HepG2 (cell line): ENCODE measurements around the gene FGA. TPM values are rescaled to one million over a fixed set of nuclear protein-coding genes. Genes with fewer than 3 reads are reported as not detected.

Source experiments
- ESRRA ChIP-seq: sonication (generic); formaldehyde crosslinking; IDR thresholded peaks from 2 replicates; pipeline ENCODE4 v1.5.1; 2020; ENCODE audit warnings: mild to moderate bottlenecking, low read depth, missing genetic modification reagents
- FOSL2 ChIP-seq: sonication (generic); formaldehyde crosslinking; IDR thresholded peaks from 2 replicates; pipeline ENCODE4 v1.4.0; 2020; ENCODE audit warnings: missing genetic modification reagents
- HMG20A ChIP-seq: IDR thresholded peaks from 2 replicates; pipeline ENCODE4 v1.6.1; 2016; ENCODE audit warnings: borderline replicate concordance
- HNRNPUL1 ChIP-seq: fragments of 200-400 bp; formaldehyde crosslinking; IDR thresholded peaks from 2 replicates; pipeline ENCODE4 v1.6.1; 2017; ENCODE audit warnings: low read depth, mild to moderate bottlenecking, low read length, moderate library complexity
- IKZF1 ChIP-seq: fragments of 450-650 bp; IDR thresholded peaks from 2 replicates; pipeline ENCODE4 v1.7.1; 2016
- MAX ChIP-seq: IDR thresholded peaks from 2 replicates; pipeline ENCODE4 v1.6.1; 2012; ENCODE audit warnings: inconsistent platforms
- MEIS1 ChIP-seq: sonication (generic); formaldehyde crosslinking; IDR thresholded peaks from 2 replicates; pipeline ENCODE4 v1.9.0; 2021; ENCODE audit warnings: mild to moderate bottlenecking, missing genetic modification reagents, moderate library complexity, borderline replicate concordance
- NCOA5 ChIP-seq: sonication (generic); formaldehyde crosslinking; IDR thresholded peaks from 2 replicates; pipeline ENCODE4 v1.4.0; 2020; ENCODE audit warnings: missing genetic modification reagents
- PITX1 ChIP-seq: sonication (generic); formaldehyde crosslinking; IDR thresholded peaks from 2 replicates; pipeline ENCODE4 v1.5.1; 2020; ENCODE audit warnings: mild to moderate bottlenecking, missing genetic modification reagents
- PLRG1 ChIP-seq: fragments of 450-650 bp; conservative IDR thresholded peaks from 2 replicates; pipeline ENCODE4 v1.6.1; 2016
- SNAPC2 ChIP-seq: sonication (generic); formaldehyde crosslinking; IDR thresholded peaks from 2 replicates; pipeline ENCODE4 v1.8.1; 2022; ENCODE audit warnings: mild to moderate bottlenecking, missing genetic modification reagents
- SOX6 ChIP-seq, 2 experiments: fragments of 450-650 bp in 1 of 2; sonication (generic) in 1 of 2; formaldehyde crosslinking in 1 of 2; IDR thresholded peaks; 2 replicates each; pipeline versions ENCODE4 v1.4.0 to v1.6.1; 2017 to 2020; ENCODE audit warnings: antibody characterized with exemption in 1 of 2, mild to moderate bottlenecking in 1 of 2, missing genetic modification reagents in 1 of 2
- ZBTB21 ChIP-seq: sonication (generic); formaldehyde crosslinking; IDR thresholded peaks from 2 replicates; pipeline ENCODE4 v1.4.0; 2020; ENCODE audit warnings: missing genetic modification reagents
- ZNF234 ChIP-seq: sonication (generic); formaldehyde crosslinking; conservative IDR thresholded peaks from 2 replicates; pipeline ENCODE4 v1.5.1; 2020; ENCODE audit warnings: mild to moderate bottlenecking, missing genetic modification reagents
- ZNF235 ChIP-seq: sonication (generic); formaldehyde crosslinking; IDR thresholded peaks from 2 replicates; pipeline ENCODE4 v1.8.1; 2023; ENCODE audit warnings: mild to moderate bottlenecking, missing genetic modification reagents, borderline replicate concordance
- ZNF382 ChIP-seq: sonication (generic); formaldehyde crosslinking; IDR thresholded peaks from 2 replicates; pipeline ENCODE4 v1.5.0; 2020; ENCODE audit warnings: missing genetic modification reagents, mild to moderate bottlenecking, borderline replicate concordance
- ZNF468 ChIP-seq: sonication (generic); formaldehyde crosslinking; IDR thresholded peaks from 2 replicates; pipeline ENCODE4 v1.8.0; 2022; ENCODE audit warnings: mild to moderate bottlenecking, moderate library complexity, missing genetic modification reagents
- ZNF558 ChIP-seq: sonication (generic); formaldehyde crosslinking; IDR thresholded peaks from 2 replicates; pipeline ENCODE4 v1.9.0; 2022; ENCODE audit warnings: mild to moderate bottlenecking, missing genetic modification reagents, borderline replicate concordance
- ZNF577 ChIP-seq: sonication (generic); formaldehyde crosslinking; IDR thresholded peaks from 2 replicates; pipeline ENCODE4 v1.4.0; 2020; ENCODE audit warnings: mild to moderate bottlenecking, low read depth, missing genetic modification reagents, borderline replicate concordance
- ZNF7 ChIP-seq: IDR thresholded peaks from 2 replicates; pipeline ENCODE4 v1.6.1; 2016; ENCODE audit warnings: missing biosample characterization, missing genetic modification reagents
- polyA plus RNA-seq, 8 experiments: library from polyadenylated mRNA; depleted of rRNA in 3 of 8; stranded (reverse) in 7 of 8; unstranded in 1 of 8; fragments of >200 nt; fragmentation: Illumina TruSeq in 4 of 8; extraction: Trizol in 4 of 8; gene quantifications; 2 replicates each; pipeline versions ENCODE4 v1.2.1 to v1.2.3, GENCODE V29; 2011 to 2016; ENCODE audit warnings: low read depth in 4 of 8, missing spikeins in 1 of 8, mixed read lengths in 1 of 8; ENCODE audit not compliant: insufficient read depth in 1 of 8
- total RNA-seq, 5 experiments: library from RNA; depleted of rRNA; stranded (reverse); fragments of >200 nt; fragmentation: Illumina TruSeq; extraction: Trizol; gene quantifications; 2 replicates each; pipeline ENCODE4 v1.2.3, GENCODE V29; 2016; ENCODE audit warnings: low read depth in 1 of 5
- TF ChIP-seq, protein P1 (sequence below), 2 experiments: sonication (generic) in 1 of 2; formaldehyde crosslinking in 1 of 2; IDR thresholded peaks; 2 replicates each; pipeline versions ENCODE4 v1.5.1 to v1.6.1; 2011 to 2020; ENCODE audit warnings: borderline replicate concordance in 1 of 2, low read depth in 1 of 2, low read length in 1 of 2, mild to moderate bottlenecking in 1 of 2, missing genetic modification reagents in 1 of 2, moderate library complexity in 1 of 2
- TF ChIP-seq, protein P2 (sequence below): sonication (generic); formaldehyde crosslinking; IDR thresholded peaks from 2 replicates; pipeline ENCODE4 v1.8.0; 2022; ENCODE audit warnings: mild to moderate bottlenecking, missing genetic modification reagents, borderline replicate concordance
- TF ChIP-seq, protein P3 (sequence below): IDR thresholded peaks from 2 replicates; pipeline ENCODE4 v1.6.1; 2018; ENCODE audit warnings: missing genetic modification reagents, mild to moderate bottlenecking, missing compliant biosample characterization

Gene FGA
- total and polyA plus RNA-seq, 2 of the 13 experiments (the other 11 are each of a cell fraction or from before 2014, with no cell fraction given): 640 to 1,523 TPM

- TF ChIP-seq ZNF558 (CRISPR knock-in tag) (no peak), ZNF235 (CRISPR knock-in tag) (no peak), ZNF468 (CRISPR knock-in tag) (no peak), SNAPC2 (CRISPR knock-in tag) (no peak), HMG20A (peak; percentile 43; the same call in 1 of the 2 replicates), ZNF382 (CRISPR knock-in tag) (no peak), FOSL2 (CRISPR knock-in tag) (no peak; the same call in 1 of the 2 replicates), MEIS1 (CRISPR knock-in tag) (no peak), HNRNPUL1 (no peak), MAX (peak; percentile 26; the same call in 1 of the 2 replicates), NCOA5 (CRISPR knock-in tag) (no peak), IKZF1 (no peak), ESRRA (CRISPR knock-in tag) (no peak), SOX6 (IDR thresholded peaks at IDR 0.05) (no peak), SOX6 (CRISPR knock-in tag; IDR thresholded peaks at IDR 0.05) (no peak), PLRG1 (no peak), ZBTB21 (no peak), ZNF577 (CRISPR knock-in tag) (no peak), ZNF234 (CRISPR knock-in tag) (no peak), ZNF7 (CRISPR knock-in tag) (no peak), PITX1 (CRISPR knock-in tag) (no peak)
- TF ChIP-seq, protein P1, sequence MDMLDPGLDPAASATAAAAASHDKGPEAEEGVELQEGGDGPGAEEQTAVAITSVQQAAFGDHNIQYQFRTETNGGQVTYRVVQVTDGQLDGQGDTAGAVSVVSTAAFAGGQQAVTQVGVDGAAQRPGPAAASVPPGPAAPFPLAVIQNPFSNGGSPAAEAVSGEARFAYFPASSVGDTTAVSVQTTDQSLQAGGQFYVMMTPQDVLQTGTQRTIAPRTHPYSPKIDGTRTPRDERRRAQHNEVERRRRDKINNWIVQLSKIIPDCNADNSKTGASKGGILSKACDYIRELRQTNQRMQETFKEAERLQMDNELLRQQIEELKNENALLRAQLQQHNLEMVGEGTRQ (IDR thresholded peaks at IDR 0.05; ENCODE audit: low read depth, low read length): no peak
- TF ChIP-seq, protein P1 (CRISPR knock-in tag; IDR thresholded peaks at IDR 0.05; ENCODE audit: borderline replicate concordance): no peak
- TF ChIP-seq, protein P2, sequence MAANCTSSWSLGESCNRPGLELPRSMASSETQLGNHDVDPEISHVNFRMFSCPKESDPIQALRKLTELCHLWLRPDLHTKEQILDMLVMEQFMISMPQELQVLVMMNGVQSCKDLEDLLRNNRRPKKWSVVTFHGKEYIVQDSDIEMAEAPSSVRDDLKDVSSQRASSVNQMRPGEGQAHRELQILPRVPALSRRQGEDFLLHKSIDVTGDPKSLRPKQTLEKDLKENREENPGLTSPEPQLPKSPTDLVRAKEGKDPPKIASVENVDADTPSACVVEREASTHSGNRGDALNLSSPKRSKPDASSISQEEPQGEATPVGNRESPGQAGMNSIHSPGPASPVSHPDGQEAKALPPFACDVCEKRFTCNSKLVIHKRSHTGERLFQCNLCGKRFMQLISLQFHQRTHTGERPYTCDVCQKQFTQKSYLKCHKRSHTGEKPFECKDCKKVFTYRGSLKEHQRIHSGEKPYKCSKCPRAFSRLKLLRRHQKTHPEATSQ (CRISPR knock-in tag): no peak
- TF ChIP-seq, protein P3, sequence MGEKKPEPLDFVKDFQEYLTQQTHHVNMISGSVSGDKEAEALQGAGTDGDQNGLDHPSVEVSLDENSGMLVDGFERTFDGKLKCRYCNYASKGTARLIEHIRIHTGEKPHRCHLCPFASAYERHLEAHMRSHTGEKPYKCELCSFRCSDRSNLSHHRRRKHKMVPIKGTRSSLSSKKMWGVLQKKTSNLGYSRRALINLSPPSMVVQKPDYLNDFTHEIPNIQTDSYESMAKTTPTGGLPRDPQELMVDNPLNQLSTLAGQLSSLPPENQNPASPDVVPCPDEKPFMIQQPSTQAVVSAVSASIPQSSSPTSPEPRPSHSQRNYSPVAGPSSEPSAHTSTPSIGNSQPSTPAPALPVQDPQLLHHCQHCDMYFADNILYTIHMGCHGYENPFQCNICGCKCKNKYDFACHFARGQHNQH (CRISPR knock-in tag): no peak
These were observed 28.3 kb upstream of the FGA start (continued) for GRCh38 chr4:154618708-154619315.
